Astrocyte (in vitro differentiated cells and primary cell): ENCODE data around the gene AIFM2. TPM values are rescaled to one million over a fixed set of nuclear protein-coding genes. Genes with fewer than 3 reads are reported as not detected.

ENCODE experiments used
- DNase-seq: peaks from one replicate; pipeline ENCODE4 v3.0.0-alpha.2; 2010; ENCODE audit warnings: low read depth
- FAIRE-seq: peaks from 2 replicates; lab custom pipeline; 2011; peaks lifted over from hg19 to GRCh38; lab: Jason Lieb, UNC
- H2AFZ ChIP-seq: 2 replicates; pipeline ENCODE4 v1.6.0; 2012; ENCODE audit warnings: low read depth, low read length, inconsistent platforms
- H3K27ac ChIP-seq: 2 replicates; pipeline ENCODE4 v1.5.1; 2011; ENCODE audit warnings: low read depth, low read length, inconsistent platforms
- H3K27me3 ChIP-seq: 2 replicates; pipeline ENCODE4 v1.6.0; 2011; ENCODE audit warnings: low read length, inconsistent platforms; ENCODE audit not compliant: insufficient read depth
- H3K36me3 ChIP-seq: 2 replicates; pipeline ENCODE4 v1.5.1; 2011; ENCODE audit warnings: low read length, inconsistent platforms; ENCODE audit not compliant: insufficient read depth
- H3K4me1 ChIP-seq: 2 replicates; pipeline ENCODE4 v1.5.1; 2011; ENCODE audit warnings: low read length, inconsistent platforms; ENCODE audit not compliant: insufficient read depth
- H3K4me2 ChIP-seq: 2 replicates; pipeline ENCODE4 v1.6.0; 2012; ENCODE audit warnings: low read length, inconsistent platforms
- H3K4me3 ChIP-seq: 2 replicates; pipeline ENCODE4 v1.5.1; 2011; ENCODE audit warnings: low read depth, mild to moderate bottlenecking, low read length, inconsistent platforms; ENCODE audit not compliant: insufficient read depth
- H3K79me2 ChIP-seq: 2 replicates; pipeline ENCODE4 v1.6.0; 2012; ENCODE audit warnings: mild to moderate bottlenecking, low read length, inconsistent platforms; ENCODE audit not compliant: insufficient read depth
- H3K9ac ChIP-seq: 2 replicates; pipeline ENCODE4 v1.6.0; 2012; ENCODE audit warnings: mild to moderate bottlenecking, low read length, inconsistent platforms
- H3K9me3 ChIP-seq: 2 replicates; pipeline ENCODE4 v1.5.1; 2012; ENCODE audit warnings: low read depth, mild to moderate bottlenecking, low read length, inconsistent platforms; ENCODE audit not compliant: insufficient read depth
- H4K20me1 ChIP-seq: 2 replicates; pipeline ENCODE4 v1.6.0; 2012; ENCODE audit warnings: low read length, inconsistent platforms; ENCODE audit not compliant: insufficient read depth
- H3K27ac Mint-ChIP-seq: one replicate; pipeline ENCODE4 v1.8.0; 2021; ENCODE audit warnings: mild to moderate bottlenecking, mixed read lengths; ENCODE audit not compliant: unreplicated experiment
- H3K27me3 Mint-ChIP-seq: one replicate; pipeline ENCODE4 v1.8.0; 2021; ENCODE audit warnings: low read depth, mixed read lengths; ENCODE audit not compliant: unreplicated experiment
- H3K36me3 Mint-ChIP-seq: one replicate; pipeline ENCODE4 v1.8.0; 2021; ENCODE audit warnings: low read depth, mixed read lengths; ENCODE audit not compliant: unreplicated experiment
- H3K4me1 Mint-ChIP-seq: one replicate; pipeline ENCODE4 v1.8.0; 2021; ENCODE audit warnings: low read depth, mixed read lengths; ENCODE audit not compliant: unreplicated experiment
- H3K4me3 Mint-ChIP-seq: one replicate; pipeline ENCODE4 v1.8.0; 2021; ENCODE audit warnings: mild to moderate bottlenecking, moderate library complexity, mixed read lengths; ENCODE audit not compliant: unreplicated experiment
- H3K9me3 Mint-ChIP-seq: one replicate; pipeline ENCODE4 v1.8.0; 2021; ENCODE audit warnings: mild to moderate bottlenecking, mixed read lengths; ENCODE audit not compliant: unreplicated experiment
- EZH2 ChIP-seq: IDR thresholded peaks from 2 replicates; pipeline ENCODE4 v1.6.1; 2012; ENCODE audit warnings: mild to moderate bottlenecking, low read length, inconsistent platforms; ENCODE audit not compliant: insufficient read depth
- total RNA-seq: library from RNA; stranded (reverse); gene quantifications from 2 replicates; pipeline ENCODE4 v1.2.1, GENCODE V29; 2021
- TF ChIP-seq, protein P1 (sequence below): IDR thresholded peaks from 2 replicates; pipeline ENCODE4 v1.5.1; 2011; ENCODE audit warnings: low read depth, mild to moderate bottlenecking, inconsistent platforms, low read length, moderate library complexity; ENCODE audit not compliant: insufficient read depth

Gene AIFM2
- total RNA-seq, 1 donor from 2014 or later, result 7.1 TPM

GRCh38 chr10:70118196-70118595 lies 14.4 kb downstream of the AIFM2 start:
- Mint-ChIP-seq H3K36me3 (peaks cover 35% of the 10 kb centered on the region), H3K27ac (no peak overlapping the region), H3K4me1 (no peaks in the 10 kb centered on the region), H3K27me3 (peaks cover 2% of the 10 kb centered on the region), H3K9me3 (peaks cover 2% of the 10 kb centered on the region), H3K4me3 (no peak overlapping the region)
- FAIRE-seq (no peak), DNase-seq (no peak)
- TF ChIP-seq, protein P1, sequence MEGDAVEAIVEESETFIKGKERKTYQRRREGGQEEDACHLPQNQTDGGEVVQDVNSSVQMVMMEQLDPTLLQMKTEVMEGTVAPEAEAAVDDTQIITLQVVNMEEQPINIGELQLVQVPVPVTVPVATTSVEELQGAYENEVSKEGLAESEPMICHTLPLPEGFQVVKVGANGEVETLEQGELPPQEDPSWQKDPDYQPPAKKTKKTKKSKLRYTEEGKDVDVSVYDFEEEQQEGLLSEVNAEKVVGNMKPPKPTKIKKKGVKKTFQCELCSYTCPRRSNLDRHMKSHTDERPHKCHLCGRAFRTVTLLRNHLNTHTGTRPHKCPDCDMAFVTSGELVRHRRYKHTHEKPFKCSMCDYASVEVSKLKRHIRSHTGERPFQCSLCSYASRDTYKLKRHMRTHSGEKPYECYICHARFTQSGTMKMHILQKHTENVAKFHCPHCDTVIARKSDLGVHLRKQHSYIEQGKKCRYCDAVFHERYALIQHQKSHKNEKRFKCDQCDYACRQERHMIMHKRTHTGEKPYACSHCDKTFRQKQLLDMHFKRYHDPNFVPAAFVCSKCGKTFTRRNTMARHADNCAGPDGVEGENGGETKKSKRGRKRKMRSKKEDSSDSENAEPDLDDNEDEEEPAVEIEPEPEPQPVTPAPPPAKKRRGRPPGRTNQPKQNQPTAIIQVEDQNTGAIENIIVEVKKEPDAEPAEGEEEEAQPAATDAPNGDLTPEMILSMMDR, result no peak
- no peak for TF ChIP-seq EZH2
- no peaks in the 10 kb centered on the region for H3K9me3 ChIP-seq
- no peak overlapping the region for H3K4me3 ChIP-seq
- H4K20me1 ChIP-seq, result peaks cover 12% of the 10 kb centered on the region
- no peaks in the 10 kb centered on the region for H3K4me1 ChIP-seq
- no peak overlapping the region for H3K9ac ChIP-seq
- H3K27me3 ChIP-seq, result no peaks in the 10 kb centered on the region
- H3K79me2 ChIP-seq, result no peaks in the 10 kb centered on the region
- H3K4me2 ChIP-seq, result no peak overlapping the region
- no peak overlapping the region for H2AFZ ChIP-seq
- no peak overlapping the region for H3K27ac ChIP-seq
- H3K36me3 ChIP-seq, result no peaks in the 10 kb centered on the region

DNA sequence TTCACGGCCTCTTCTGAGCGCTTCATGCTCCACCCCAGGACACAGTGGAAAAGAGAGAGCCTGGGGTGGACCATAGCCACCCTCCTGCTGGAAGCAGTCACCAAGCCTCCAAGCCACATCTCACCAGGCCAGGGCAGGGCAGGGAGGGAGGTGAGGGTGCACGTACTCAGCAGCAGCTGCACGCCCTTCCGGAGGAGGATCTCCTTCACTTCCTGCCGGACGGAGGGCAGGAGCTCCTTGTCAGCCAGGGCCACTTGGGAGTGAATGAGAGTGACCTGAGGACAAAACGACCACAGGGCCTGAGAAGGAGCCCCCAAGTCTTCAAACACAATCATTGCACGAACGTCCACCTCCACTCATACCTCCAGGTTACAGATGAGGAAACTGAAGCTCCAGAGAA lies 15.0 kb downstream of the AIFM2 start:
- Histone ChIP-seq H3K9ac (no peak overlapping the region), H3K36me3 (no peaks in the 10 kb centered on the region), H2AFZ (no peak overlapping the region), H3K4me1 (no peaks in the 10 kb centered on the region), H4K20me1 (peaks cover 12% of the 10 kb centered on the region), H3K4me2 (no peak overlapping the region), H3K27me3 (no peaks in the 10 kb centered on the region), H3K79me2 (no peaks in the 10 kb centered on the region), H3K9me3 (no peaks in the 10 kb centered on the region), H3K4me3 (no peak overlapping the region), H3K27ac (no peak overlapping the region)
- Mint-ChIP-seq H3K36me3 (peaks cover 34% of the 10 kb centered on the region), H3K27me3 (peaks cover 2% of the 10 kb centered on the region), H3K27ac (no peak overlapping the region), H3K4me1 (peaks cover 4% of the 10 kb centered on the region), H3K4me3 (no peak overlapping the region), H3K9me3 (peaks cover 2% of the 10 kb centered on the region)
- TF ChIP-seq EZH2, result no peak
- TF ChIP-seq, protein P1, result no peak
- DNase-seq, result no peak
- no peak for FAIRE-seq

- Histone ChIP-seq H2AFZ (no peak overlapping the region), H3K4me3 (no peak overlapping the region), H3K36me3 (no peaks in the 10 kb centered on the region), H3K79me2 (no peaks in the 10 kb centered on the region), H3K27ac (no peak overlapping the region), H3K4me2 (no peak overlapping the region), H3K4me1 (no peaks in the 10 kb centered on the region), H3K27me3 (no peaks in the 10 kb centered on the region), H4K20me1 (peaks cover 12% of the 10 kb centered on the region), H3K9me3 (no peaks in the 10 kb centered on the region), H3K9ac (no peak overlapping the region)
- no peak for TF ChIP-seq EZH2
- TF ChIP-seq, protein P1, result peak; percentile 80
- FAIRE-seq (no peak), DNase-seq (no peak)
- H3K36me3 Mint-ChIP-seq, result peaks cover 31% of the 10 kb centered on the region
- H3K4me1 Mint-ChIP-seq, result peaks cover 5% of the 10 kb centered on the region
- peaks cover 2% of the 10 kb centered on the region for H3K9me3 Mint-ChIP-seq
- no peak overlapping the region for H3K4me3 Mint-ChIP-seq
- H3K27me3 Mint-ChIP-seq, result peaks cover 2% of the 10 kb centered on the region
- no peak overlapping the region for H3K27ac Mint-ChIP-seq
Observed at GRCh38 chr10:70115948-70116682, 16.5 kb downstream of the AIFM2 start.
